ENCODE measurements around the gene ARHGAP9.

Gene ARHGAP9

DNA sequence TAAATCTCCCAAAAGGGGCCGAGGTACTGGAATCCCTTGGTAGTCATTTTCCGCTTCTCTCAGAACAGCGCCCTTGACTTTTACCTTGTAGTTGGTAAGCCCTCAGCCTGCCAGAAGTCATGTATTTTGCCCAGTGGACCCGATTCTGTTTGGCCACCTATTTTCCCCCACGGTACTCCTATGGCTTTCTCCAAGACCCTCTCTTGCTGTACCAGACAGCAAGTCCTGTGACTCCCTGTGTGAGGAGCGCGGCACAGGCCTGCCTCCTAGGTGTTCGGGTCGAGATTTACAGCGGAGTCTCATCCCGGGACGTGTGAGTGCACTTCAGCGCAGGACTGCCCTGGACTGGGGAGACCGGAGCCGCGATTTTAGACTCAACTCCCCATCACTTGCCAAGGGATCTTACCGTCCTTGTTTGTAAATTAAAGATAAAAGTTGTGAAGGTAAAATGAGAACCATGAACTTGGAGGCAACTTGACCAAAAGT, 41.9 kb upstream of the ARHGAP9 start:
- Histone ChIP-seq H3K27me3 (ENCODE audit: insufficient read depth, poor library complexity, severe bottlenecking) (no peaks in the 10 kb centered on the region), H3K27ac (replicated peaks) (peak overlapping the region; percentile 99), H3K4me3 (replicated peaks; ENCODE audit: insufficient read depth, low read length) (peak overlapping the region; percentile 40; the same call in 1 of the 2 replicates)
- peak in 1 of 2 experiments; percentile 57 for DNase-seq (ENCODE audit: low read depth in 1 of 2, low spot score in 1 of 2)
- TF ChIP-seq CTCF (IDR thresholded peaks at IDR 0.05; ENCODE audit: insufficient read depth, low read length) (no peak), REST (IDR thresholded peaks at IDR 0.05; ENCODE audit: insufficient replicate concordance, low read depth) (no peak), POLR2AphosphoS5 (IDR thresholded peaks at IDR 0.05; ENCODE audit: low read depth) (no peak), GABPA (IDR thresholded peaks at IDR 0.05; ENCODE audit: low read depth) (no peak), SPI1 (IDR thresholded peaks at IDR 0.05; ENCODE audit: borderline replicate concordance, low read depth) (no peak)

DNA sequence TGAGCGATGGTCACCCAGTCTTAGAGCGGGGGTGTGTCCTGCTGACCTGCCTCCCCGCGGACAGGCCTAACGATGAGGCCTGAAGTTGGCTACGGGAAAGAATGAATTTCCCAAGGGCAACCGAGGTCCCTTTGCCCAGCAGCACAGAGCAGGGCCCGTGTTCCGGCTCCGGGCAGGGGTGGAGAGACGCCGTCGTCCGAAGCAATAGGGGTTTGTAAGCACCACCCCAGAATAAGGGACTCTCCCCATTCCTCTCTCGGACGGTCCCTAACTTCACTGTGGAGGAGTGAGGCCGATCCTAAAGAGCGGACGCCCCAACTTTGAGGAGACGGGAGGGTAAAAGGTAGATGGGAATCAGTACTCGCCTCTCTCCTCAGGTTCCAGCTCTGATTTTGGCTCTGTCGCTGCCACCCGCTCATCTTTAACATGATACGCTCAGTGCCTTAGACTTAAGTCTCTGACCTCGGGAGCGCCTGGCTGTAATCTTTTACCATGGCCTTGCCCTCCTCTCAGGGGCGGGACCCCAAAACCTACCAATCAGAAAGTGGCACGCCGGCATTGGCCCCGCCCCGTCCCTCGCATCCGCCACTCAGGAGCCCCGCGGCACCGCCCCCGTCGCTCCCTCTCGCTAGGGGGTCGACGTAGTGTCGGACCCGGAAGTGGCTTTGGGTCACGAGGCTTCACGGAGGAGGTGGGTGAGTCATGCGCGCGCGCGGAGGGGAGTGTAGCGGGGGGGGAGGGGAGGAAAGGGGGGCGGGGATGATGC, 40.6 kb upstream of the ARHGAP9 start, which contains the start of gene DDIT3:
TSS of gene DDIT3 (minus strand) at position 462 of the 766 bp plus-strand sequence. CDS start 3,108 bp downstream, outside the sequence.
- H3K4me3 ChIP-seq (replicated peaks; ENCODE audit: insufficient read depth, low read length), result peak within 1 kb of the TSS; percentile 90
- H3K27me3 ChIP-seq (ENCODE audit: insufficient read depth, poor library complexity, severe bottlenecking), result no peaks in the 10 kb centered on the region
- TF ChIP-seq POLR2AphosphoS5 (IDR thresholded peaks at IDR 0.05; ENCODE audit: low read depth) (peak; percentile 98), GABPA (IDR thresholded peaks at IDR 0.05; ENCODE audit: low read depth) (peak; percentile 33; the same call in 1 of the 2 replicates), SPI1 (IDR thresholded peaks at IDR 0.05; ENCODE audit: borderline replicate concordance, low read depth) (no peak), REST (IDR thresholded peaks at IDR 0.05; ENCODE audit: insufficient replicate concordance, low read depth) (peak; percentile 75)
- peak within 1 kb of the TSS; percentile 99 for H3K27ac ChIP-seq (replicated peaks)
- peak; percentile 97 to 99 for DNase-seq (ENCODE audit: low read depth in 1 of 2, low spot score in 1 of 2)

DNA sequence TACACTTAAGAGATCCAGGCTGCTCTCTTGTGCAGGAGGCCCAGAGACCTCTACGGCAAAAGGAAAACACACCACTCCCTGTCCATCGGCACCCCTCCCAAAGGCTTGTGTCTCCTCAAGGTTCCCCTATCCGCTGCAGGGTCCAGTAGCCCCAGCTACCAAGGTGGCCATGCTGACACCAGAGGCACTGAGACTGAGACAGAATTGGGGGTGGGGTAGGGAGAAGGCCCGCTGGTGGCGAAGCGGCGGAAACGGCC, 40.1 kb upstream of the ARHGAP9 start:
- H3K27me3 ChIP-seq (ENCODE audit: insufficient read depth, poor library complexity, severe bottlenecking), result no peaks in the 10 kb centered on the region
- H3K27ac ChIP-seq (replicated peaks), result peak overlapping the region; percentile 88
- TF ChIP-seq POLR2AphosphoS5 (IDR thresholded peaks at IDR 0.05; ENCODE audit: low read depth) (no peak), GABPA (IDR thresholded peaks at IDR 0.05; ENCODE audit: low read depth) (no peak)
- peak in 1 of 2 experiments; percentile 25 for DNase-seq (ENCODE audit: low read depth in 1 of 2, low spot score in 1 of 2)
- H3K4me3 ChIP-seq (replicated peaks; ENCODE audit: insufficient read depth, low read length), result peak overlapping the region; percentile 90

DNA sequence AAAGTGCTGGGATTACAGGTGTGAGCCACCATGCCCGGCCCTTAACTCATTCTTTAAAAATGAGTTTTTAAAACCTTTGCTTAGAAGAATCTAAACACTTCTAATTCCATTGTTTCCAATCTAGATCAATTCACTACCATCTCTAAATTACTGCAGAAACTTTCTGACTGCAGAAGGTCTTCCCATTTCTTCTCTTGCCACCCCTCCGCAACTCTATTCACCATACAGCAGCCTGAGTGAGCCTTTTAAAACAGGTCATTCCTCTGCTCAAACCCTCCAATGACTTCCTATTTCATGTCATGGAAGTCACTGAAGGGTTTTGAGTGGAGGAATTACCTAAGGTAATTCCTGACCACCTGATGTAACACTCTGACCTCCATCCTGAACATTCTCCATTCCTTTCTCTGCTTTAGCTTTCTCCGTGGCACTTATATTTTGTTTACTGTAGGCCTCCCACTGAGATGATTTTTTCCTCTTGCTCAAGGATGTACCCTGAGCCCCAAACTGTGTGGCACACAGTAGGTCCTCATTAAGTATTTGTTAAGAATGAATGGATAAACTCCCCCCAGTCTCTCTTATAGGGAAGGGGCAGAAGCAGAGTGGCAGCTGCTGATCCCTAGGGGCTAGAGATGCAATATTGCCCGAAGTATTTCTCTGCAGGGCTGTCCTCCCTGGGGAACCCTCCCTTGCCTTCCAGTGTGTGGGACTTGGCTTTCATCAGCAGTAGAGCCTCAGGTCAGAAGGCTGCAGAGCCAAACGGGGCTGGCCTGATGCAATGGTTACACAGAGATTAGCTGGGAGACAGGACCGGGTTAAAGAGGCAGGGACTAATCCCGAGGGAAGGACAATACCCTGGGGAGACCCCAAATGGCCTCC, 39.5 kb upstream of the ARHGAP9 start:
- peak overlapping the region; percentile 88 for H3K27ac ChIP-seq (replicated peaks)
- peak in 1 of 2 experiments; percentile 51 for DNase-seq (ENCODE audit: low read depth in 1 of 2, low spot score in 1 of 2)
- TF ChIP-seq SPI1 (IDR thresholded peaks at IDR 0.05; ENCODE audit: borderline replicate concordance, low read depth) (peak; percentile 33; the same call in 1 of the 2 replicates), REST (IDR thresholded peaks at IDR 0.05; ENCODE audit: insufficient replicate concordance, low read depth) (no peak), GABPA (IDR thresholded peaks at IDR 0.05; ENCODE audit: low read depth) (no peak), CTCF (IDR thresholded peaks at IDR 0.05; ENCODE audit: insufficient read depth, low read length) (no peak)

More for the DNA sequence above, 39.5 kb upstream of the ARHGAP9 start:
- Histone ChIP-seq H3K27me3 (ENCODE audit: insufficient read depth, poor library complexity, severe bottlenecking) (no peaks in the 10 kb centered on the region), H3K4me3 (replicated peaks; ENCODE audit: insufficient read depth, low read length) (peak overlapping the region; percentile 90)
